GM10248 (cell line): ENCODE results near the gene FHIP1B.

Experiments used
- CTCF ChIA-PET: fragments of 300-600 bp; sonication (Branson Sonifier 250); formaldehyde crosslinking; extraction: SDS; loops from one replicate; lab custom pipeline; 2021; ENCODE audit warnings: antibody characterized with exemption; lab: Yijun Ruan, JAX
- POLR2A ChIA-PET: fragments of 350-650 bp; sonication (Branson Sonifier 250); formaldehyde crosslinking; extraction: SDS; loops from one replicate; lab custom pipeline; 2020; ENCODE audit warnings: antibody characterized with exemption; lab: Yijun Ruan, JAX
- DNase-seq: peaks from one replicate; pipeline ENCODE4 v3.0.0; 2012; ENCODE audit errors: extremely low spot score
- TF ChIP-seq, protein P1 (sequence below): IDR thresholded peaks from 2 replicates; pipeline ENCODE4 v1.5.1; 2012; ENCODE audit warnings: mild to moderate bottlenecking, low read depth; ENCODE audit errors: extremely low read depth, missing control alignments, control extremely low read depth

The FHIP1B gene

DNA sequence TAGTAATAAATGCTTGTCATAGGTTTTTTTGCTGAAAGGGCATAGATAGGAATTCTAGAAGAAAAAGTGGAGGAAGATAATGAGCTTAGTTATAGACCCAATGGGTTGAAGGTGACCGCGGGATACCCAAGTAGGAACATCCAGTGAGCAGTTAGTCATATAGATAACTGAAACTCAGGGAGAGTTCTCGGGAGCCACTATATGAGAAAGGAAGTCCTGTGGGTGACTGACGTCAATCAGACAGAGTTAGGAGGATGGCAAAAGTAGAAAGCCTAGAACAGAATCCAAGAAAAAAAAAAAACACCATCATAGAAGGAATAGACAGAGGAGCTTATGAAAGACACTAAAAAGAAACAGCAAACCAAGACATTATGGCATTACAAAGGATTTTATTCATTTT lies 2.8 kb upstream of the FHIP1B start:
- ChIA-PET CTCF (interaction anchor here (2.7 to 4.2 kb wide), 2 partner anchors 13 to 126 kb away, joined by 10 to 45 read pairs; no protein-coding TSS in a partner anchor), POLR2A (no interaction called here)
- TF ChIP-seq, protein P1, sequence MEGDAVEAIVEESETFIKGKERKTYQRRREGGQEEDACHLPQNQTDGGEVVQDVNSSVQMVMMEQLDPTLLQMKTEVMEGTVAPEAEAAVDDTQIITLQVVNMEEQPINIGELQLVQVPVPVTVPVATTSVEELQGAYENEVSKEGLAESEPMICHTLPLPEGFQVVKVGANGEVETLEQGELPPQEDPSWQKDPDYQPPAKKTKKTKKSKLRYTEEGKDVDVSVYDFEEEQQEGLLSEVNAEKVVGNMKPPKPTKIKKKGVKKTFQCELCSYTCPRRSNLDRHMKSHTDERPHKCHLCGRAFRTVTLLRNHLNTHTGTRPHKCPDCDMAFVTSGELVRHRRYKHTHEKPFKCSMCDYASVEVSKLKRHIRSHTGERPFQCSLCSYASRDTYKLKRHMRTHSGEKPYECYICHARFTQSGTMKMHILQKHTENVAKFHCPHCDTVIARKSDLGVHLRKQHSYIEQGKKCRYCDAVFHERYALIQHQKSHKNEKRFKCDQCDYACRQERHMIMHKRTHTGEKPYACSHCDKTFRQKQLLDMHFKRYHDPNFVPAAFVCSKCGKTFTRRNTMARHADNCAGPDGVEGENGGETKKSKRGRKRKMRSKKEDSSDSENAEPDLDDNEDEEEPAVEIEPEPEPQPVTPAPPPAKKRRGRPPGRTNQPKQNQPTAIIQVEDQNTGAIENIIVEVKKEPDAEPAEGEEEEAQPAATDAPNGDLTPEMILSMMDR: no peak
- DNase-seq: no peak

DNA sequence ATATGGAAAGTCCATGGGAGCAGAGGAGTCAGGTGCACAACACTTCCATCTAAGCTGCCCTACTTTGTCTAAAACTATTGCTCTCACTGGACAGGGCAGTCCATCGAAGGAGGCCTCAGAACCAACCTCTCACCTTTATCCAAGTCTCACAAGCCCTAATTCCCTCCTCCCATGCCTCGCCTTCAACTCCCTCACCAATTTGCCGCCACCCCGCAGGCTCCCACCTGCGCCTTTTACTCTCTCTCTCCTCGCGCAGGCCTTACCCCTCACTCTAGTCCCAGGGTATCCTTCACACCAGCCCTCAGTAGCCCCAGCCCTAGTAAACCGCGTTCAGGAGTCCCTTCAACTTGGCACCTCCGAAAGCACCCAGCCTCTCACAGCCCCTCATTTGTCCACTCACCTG lies 451 bp downstream of the FHIP1B start:
- POLR2A ChIA-PET: no interaction called here
- CTCF ChIA-PET: interaction anchor here (1.8 to 4.2 kb wide), 2 partner anchors 16 to 129 kb away, joined by 6 to 45 read pairs; no protein-coding TSS in a partner anchor
- TF ChIP-seq, protein P1: no peak
- DNase-seq: no peak

DNA sequence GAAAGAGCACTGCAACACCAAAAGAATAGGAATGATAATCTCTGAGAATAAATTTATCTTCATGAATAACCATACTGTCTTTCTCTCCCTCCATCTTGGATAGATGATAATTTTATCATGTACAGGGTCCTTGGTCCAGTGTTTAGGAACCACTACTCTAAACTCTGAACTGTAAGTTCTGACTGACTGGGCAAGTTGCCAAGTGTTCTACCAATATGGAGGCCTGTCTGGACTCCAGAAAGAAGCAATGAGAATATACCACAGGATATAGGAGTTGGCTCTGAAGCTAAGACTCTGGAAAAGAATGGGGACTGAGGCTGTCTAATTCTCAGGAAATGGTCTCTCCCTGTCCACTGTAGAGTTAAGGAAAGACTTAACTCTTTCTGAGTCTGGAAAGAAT lies 1.5 kb downstream of the FHIP1B start:
- TF ChIP-seq, protein P1: no peak
- POLR2A ChIA-PET: no interaction called here
- DNase-seq: no peak
- CTCF ChIA-PET: no interaction called here

DNA sequence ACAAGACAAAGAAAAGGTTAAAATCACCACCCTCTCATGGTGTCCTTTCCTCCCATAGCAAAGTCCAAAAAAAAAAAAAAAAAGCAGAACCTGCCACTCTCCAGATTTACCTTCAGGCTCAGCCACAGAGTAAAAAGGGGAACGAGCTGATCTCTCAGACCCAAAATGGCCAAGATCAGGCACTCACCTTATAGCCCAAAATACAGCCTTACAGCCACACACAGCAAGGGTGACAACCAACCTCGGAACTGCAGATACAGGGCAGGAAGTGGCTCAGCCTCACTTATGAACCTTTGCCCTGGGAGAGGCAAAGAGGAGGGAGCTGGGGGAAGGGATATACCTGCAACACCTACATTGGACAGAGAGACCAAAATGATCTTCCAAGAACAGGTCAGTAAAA lies 4.5 kb downstream of the FHIP1B start:
- TF ChIP-seq, protein P1: no peak
- ChIA-PET CTCF (interaction anchor here (0.8 to 3.2 kb wide), 6 partner anchors 9 to 124 kb away, joined by 3 to 9 read pairs (median 6); no protein-coding TSS in a partner anchor), POLR2A (interaction anchor here (0.6 kb wide), 1 partner anchor 16 kb away, joined by 5 read pairs; no protein-coding TSS in a partner anchor)
- no peak for DNase-seq

DNA sequence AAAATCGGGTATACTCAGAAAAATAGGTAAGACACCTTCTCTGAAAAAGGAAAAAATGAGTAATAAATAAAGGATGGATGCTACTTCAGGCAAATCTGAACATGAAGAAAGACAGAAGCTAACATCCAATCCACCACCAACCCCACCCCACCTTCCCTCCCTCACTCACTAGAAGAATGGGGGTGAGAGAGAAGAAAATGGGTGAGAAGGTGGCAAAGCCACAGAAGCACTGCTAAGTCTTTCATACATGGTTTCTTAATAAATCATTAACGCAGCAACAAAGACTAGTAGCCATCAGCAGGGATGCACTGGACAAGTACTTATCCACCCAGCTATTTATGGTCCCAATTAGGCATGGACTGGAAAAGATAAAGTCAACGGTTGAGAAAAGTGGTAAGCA lies 5.9 kb downstream of the FHIP1B start:
- TF ChIP-seq, protein P1: no peak
- no peak for DNase-seq
- ChIA-PET CTCF (interaction anchor here (0.9 to 3.2 kb wide), 3 partner anchors 15 to 277 kb away, joined by 3 to 9 read pairs (median 8); no protein-coding TSS in a partner anchor), POLR2A (no interaction called here)

DNA sequence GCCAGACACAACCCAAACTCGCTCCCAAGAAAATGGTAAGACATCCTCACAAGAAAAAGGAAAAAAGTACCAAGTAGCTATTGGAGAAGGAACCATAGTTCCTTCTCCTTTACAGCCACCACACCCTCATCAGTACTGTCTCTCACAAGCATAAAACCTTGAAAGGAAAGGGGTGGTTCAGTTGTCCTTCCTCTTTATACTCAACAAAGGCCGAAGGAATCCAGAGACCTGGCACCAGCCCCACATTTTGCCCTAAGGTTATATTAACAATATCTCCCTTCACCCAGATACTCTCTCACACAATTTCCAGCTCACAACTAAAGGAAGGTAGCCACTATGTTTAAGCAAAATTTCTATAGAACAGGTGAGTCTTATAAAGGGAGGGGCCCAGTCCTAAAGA lies 8.5 kb downstream of the FHIP1B start:
- ChIA-PET CTCF (interaction anchor here (1.5 kb wide), 1 partner anchor 10 kb away, joined by 8 read pairs; no protein-coding TSS in a partner anchor), POLR2A (interaction anchor here (0.7 kb wide), 1 partner anchor 17 kb away, joined by 4 read pairs; no protein-coding TSS in a partner anchor)
- no peak for DNase-seq
- TF ChIP-seq, protein P1: no peak

DNA sequence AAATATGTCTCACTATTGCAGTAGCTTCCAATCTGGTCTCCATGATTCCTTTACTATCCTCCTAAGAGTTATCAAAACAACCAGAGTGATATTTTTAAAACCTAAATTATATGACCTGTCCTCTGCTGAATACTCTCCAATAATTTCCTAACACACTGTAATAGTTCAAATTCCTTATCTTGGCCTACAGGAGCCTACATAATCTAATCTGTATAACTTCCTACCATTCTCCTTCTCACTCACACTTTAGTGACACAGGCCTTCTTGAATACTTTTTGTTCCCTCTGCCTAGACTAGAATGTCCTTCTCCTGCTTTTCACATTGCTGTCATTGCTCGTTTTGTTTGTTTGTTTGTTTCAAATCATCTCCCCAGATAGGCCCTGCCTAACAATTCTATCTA lies 9.4 kb downstream of the FHIP1B start:
- CTCF ChIA-PET: interaction anchor here (1.0 to 1.5 kb wide), 2 partner anchors 9 to 11 kb away, joined by 3 to 8 read pairs; no protein-coding TSS in a partner anchor
- POLR2A ChIA-PET: no interaction called here
- TF ChIP-seq, protein P1: no peak
- no peak for DNase-seq
